ENCODE data around the gene LFNG. TPM values are rescaled to one million over a fixed set of nuclear protein-coding genes. Genes with fewer than 3 reads are reported as not detected.

LFNG gene
- polyA plus RNA-seq, 2 of the 4 experiments (the other 2 are of a cell fraction): 2.3 to 7.3 TPM

DNA sequence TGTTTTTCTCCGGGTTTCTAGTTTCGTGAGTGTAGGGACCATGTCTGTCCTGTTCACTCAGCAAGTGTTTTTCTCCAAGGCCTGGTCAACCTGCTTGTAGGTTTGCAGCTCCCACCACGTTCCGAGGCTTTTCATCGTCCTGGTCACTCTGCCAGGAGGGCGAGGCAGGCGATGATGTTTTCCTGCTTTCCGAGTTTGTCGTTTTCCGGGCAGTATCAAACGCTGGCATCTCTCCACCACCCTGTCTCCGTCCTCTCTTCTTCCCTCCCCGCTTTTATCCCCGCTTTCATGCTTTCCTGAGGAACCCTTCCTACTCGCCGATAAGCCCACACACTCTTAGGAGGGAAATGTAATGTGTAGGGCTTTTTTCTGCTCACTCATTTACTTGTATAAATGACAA is 50.4 kb downstream of the LFNG start:
- POLR2A ChIA-PET: no interaction called here
- no peak for FAIRE-seq
- DNase-seq (ENCODE audit: low read depth in 1 of 2, low spot score in 1 of 2): no peak
- H3K27ac ChIP-seq: no peak overlapping the region
- H3K9me3 ChIP-seq: no peaks in the 10 kb centered on the region
- H3K4me2 ChIP-seq: no peak overlapping the region
- H3K4me3 ChIP-seq: no peak overlapping the region
- TF ChIP-seq, protein P1, sequence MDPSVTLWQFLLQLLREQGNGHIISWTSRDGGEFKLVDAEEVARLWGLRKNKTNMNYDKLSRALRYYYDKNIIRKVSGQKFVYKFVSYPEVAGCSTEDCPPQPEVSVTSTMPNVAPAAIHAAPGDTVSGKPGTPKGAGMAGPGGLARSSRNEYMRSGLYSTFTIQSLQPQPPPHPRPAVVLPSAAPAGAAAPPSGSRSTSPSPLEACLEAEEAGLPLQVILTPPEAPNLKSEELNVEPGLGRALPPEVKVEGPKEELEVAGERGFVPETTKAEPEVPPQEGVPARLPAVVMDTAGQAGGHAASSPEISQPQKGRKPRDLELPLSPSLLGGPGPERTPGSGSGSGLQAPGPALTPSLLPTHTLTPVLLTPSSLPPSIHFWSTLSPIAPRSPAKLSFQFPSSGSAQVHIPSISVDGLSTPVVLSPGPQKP (IDR thresholded peaks at IDR 0.05; ENCODE audit: low read depth, low read length): no peak
- TF ChIP-seq HEYL (CRISPR knock-in tag; IDR thresholded peaks at IDR 0.05): no peak
- TF ChIP-seq FOSB (CRISPR knock-in tag; IDR thresholded peaks at IDR 0.05): no peak
- peaks cover 13% of the 10 kb centered on the region for H3K4me1 ChIP-seq
- CTCF ChIA-PET: no interaction called here
- ATAC-seq: no peak
- 92% methylated on average over 16 of the region's 16 CpGs for WGBS (ENCODE audit: missing lambda C conversion rate)

DNA sequence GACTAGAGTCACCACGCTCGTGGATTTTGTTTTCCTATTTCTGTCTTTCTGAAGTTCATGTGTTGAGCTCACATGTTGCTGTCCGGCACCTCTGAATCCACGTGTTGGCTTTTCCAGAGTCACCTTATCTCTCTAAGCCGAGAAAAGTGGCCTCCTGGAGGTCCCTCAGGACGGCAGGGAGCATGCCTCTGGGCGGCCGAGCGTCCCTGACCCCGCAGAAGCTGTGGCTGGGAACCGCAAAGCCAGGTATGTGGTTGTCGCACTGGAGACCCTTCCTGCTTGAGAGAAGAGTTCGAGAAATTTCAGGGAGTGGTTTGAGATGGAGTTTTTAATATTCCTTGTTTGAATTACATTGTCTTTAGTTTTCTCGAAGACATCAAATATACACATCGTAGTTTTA is 51.8 kb downstream of the LFNG start:
- ChIA-PET POLR2A (interaction anchor here (1.5 kb wide), 1 partner anchor 12 kb away, joined by 5 read pairs; the partner anchor contains the start of gene IQCE), CTCF (interaction anchor here (1.0 to 1.6 kb wide), 4 partner anchors 10 to 148 kb away, joined by 3 to 7 read pairs (median 4); no protein-coding TSS in a partner anchor)
- TF ChIP-seq PHF8 (IDR thresholded peaks at IDR 0.05; ENCODE audit: borderline replicate concordance, low read depth) (no peak), FOSB (CRISPR knock-in tag; IDR thresholded peaks at IDR 0.05) (no peak), MAFK (IDR thresholded peaks at IDR 0.05; ENCODE audit: partially characterized antibody) (no peak), RAD21 (conservative IDR thresholded peaks at IDR 0.05 in 1 of 2, IDR thresholded peaks at IDR 0.05 in 1 of 2) (no peak), TFCP2L1 (CRISPR knock-in tag; IDR thresholded peaks at IDR 0.05) (no peak), MYC (IDR thresholded peaks at IDR 0.05; ENCODE audit: borderline replicate concordance, low read length) (no peak)
- TF ChIP-seq, protein P1 (IDR thresholded peaks at IDR 0.05; ENCODE audit: low read depth, low read length): no peak
- DNase-seq (ENCODE audit: low read depth in 1 of 2, low spot score in 1 of 2): no peak
- WGBS (ENCODE audit: missing lambda C conversion rate): 90% methylated on average over 14 of the region's 15 CpGs
- H3K27ac ChIP-seq: peak overlapping the region in 1 of 2 experiments; percentile 65; a peak in 1 of 6 replicates
- ATAC-seq: no peak
- peaks cover 13% of the 10 kb centered on the region for H3K4me1 ChIP-seq
- H3K4me2 ChIP-seq: peak overlapping the region; percentile 38; the same call in 1 of the 3 replicates
- no peak overlapping the region for H3K4me3 ChIP-seq
- no peak for FAIRE-seq
- no peaks in the 10 kb centered on the region for H3K9me3 ChIP-seq

DNA sequence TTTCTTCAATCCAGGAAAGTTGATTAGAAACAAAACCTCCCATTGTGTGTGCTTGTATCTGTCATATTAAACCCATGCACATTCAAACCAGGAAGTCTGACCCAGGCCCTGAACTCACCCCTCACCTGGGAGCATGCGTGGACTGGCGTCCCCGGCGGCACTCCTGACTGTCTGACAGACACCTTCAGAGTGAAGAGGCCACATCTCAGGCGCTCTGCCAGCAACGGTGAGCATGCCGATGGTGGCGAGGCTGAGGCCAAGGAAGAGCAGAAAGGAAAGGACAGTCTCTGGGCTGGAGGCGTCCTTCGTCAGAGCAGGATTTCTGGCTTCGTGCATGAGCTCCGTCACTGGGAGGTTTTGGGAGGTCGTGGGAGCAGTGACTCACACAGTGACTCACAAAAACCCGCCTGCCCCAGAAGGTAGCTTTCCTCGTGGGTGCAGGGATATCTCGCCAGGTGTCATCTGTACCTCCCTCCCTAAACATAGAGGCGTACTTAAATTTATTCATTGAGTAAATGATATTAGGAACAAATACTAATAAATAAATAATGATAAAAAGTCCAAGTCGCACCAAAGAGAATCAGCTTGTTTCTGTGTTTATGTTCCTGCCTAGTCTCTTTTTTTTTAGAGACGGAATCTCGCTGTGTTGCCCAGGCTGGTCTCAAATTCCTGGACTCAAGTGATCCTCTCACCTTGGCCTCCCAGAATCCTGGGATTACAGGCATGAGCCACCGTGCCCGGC is 52.7 kb downstream of the LFNG start:
- H3K4me2 ChIP-seq: peak overlapping the region; percentile 38; the same call in 2 of the 3 replicates
- no peak overlapping the region for H3K4me3 ChIP-seq
- FAIRE-seq: no peak
- H3K4me1 ChIP-seq: peaks cover 13% of the 10 kb centered on the region
- peak in 1 of 2 experiments; percentile 26; a peak in 2 of 6 replicates for ATAC-seq
- peak overlapping the region in 1 of 2 experiments; percentile 65; a peak in 2 of 6 replicates for H3K27ac ChIP-seq
- no peaks in the 10 kb centered on the region for H3K9me3 ChIP-seq
- 67% methylated on average over 22 of the region's 22 CpGs for WGBS (ENCODE audit: missing lambda C conversion rate)
- TF ChIP-seq RARB (CRISPR knock-in tag; IDR thresholded peaks at IDR 0.05) (no peak), FOSL2 (IDR thresholded peaks at IDR 0.05) (no peak), FOSL2 (CRISPR knock-in tag; IDR thresholded peaks at IDR 0.05) (peak; percentile 62), GATA3 (IDR thresholded peaks at IDR 0.05; ENCODE audit: borderline replicate concordance) (no peak), HOXB5 (CRISPR knock-in tag; IDR thresholded peaks at IDR 0.05) (no peak), POLR2A (IDR thresholded peaks at IDR 0.05; ENCODE audit: low read length) (no peak), EP300 (IDR thresholded peaks at IDR 0.05) (no peak), NPAS2 (CRISPR knock-in tag; IDR thresholded peaks at IDR 0.05; ENCODE audit: borderline replicate concordance) (no peak)
- TF ChIP-seq, protein P2, sequence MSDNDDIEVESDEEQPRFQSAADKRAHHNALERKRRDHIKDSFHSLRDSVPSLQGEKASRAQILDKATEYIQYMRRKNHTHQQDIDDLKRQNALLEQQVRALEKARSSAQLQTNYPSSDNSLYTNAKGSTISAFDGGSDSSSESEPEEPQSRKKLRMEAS (IDR thresholded peaks at IDR 0.05): no peak; the same call in 1 of the 2 replicates
- ChIA-PET POLR2A (interaction anchor here (1.5 kb wide), 1 partner anchor 13 kb away, joined by 5 read pairs; the partner anchor contains the start of gene IQCE), CTCF (interaction anchor here (0.6 to 1.6 kb wide), 4 partner anchors 11 to 147 kb away, joined by 3 to 7 read pairs (median 4); no protein-coding TSS in a partner anchor)
- DNase-seq (ENCODE audit: low read depth in 1 of 2, low spot score in 1 of 2): no peak
